Measurements from ENCODE around the gene METTL21C.

Gene METTL21C

GRCh38 chr13:102642475-102642874 is 52.4 kb downstream of the METTL21C start (continued):
- TF ChIP-seq ESRRG (CRISPR knock-in tag; IDR thresholded peaks at IDR 0.05) (no peak), ISL1 (CRISPR knock-in tag; IDR thresholded peaks at IDR 0.05) (no peak), TOX (CRISPR knock-in tag; IDR thresholded peaks at IDR 0.05; ENCODE audit: borderline replicate concordance) (no peak), ZNF70 (CRISPR knock-in tag; IDR thresholded peaks at IDR 0.05) (no peak), ZFP3 (CRISPR knock-in tag; IDR thresholded peaks at IDR 0.05) (no peak)

GRCh38 chr13:102642029-102642428 is 52.8 kb downstream of the METTL21C start:
- ATAC-seq, result no peak
- TF ChIP-seq CSRNP3 (CRISPR knock-in tag; IDR thresholded peaks at IDR 0.05) (no peak), ZNF70 (CRISPR knock-in tag; IDR thresholded peaks at IDR 0.05) (no peak), TCF4 (CRISPR knock-in tag; IDR thresholded peaks at IDR 0.05; ENCODE audit: borderline replicate concordance) (no peak), TOX (CRISPR knock-in tag; IDR thresholded peaks at IDR 0.05; ENCODE audit: borderline replicate concordance) (no peak), ESRRG (CRISPR knock-in tag; IDR thresholded peaks at IDR 0.05) (no peak), ZFP3 (CRISPR knock-in tag; IDR thresholded peaks at IDR 0.05) (no peak), ARNTL (CRISPR knock-in tag; IDR thresholded peaks at IDR 0.05; ENCODE audit: borderline replicate concordance, low read depth) (no peak)

- TF ChIP-seq GLIS3 (CRISPR knock-in tag; IDR thresholded peaks at IDR 0.05) (no peak), CREB5 (CRISPR knock-in tag; IDR thresholded peaks at IDR 0.05; ENCODE audit: low read depth) (no peak), ZFP30 (CRISPR knock-in tag; IDR thresholded peaks at IDR 0.05) (no peak), ESRRG (CRISPR knock-in tag; IDR thresholded peaks at IDR 0.05) (no peak), RARB (CRISPR knock-in tag; IDR thresholded peaks at IDR 0.05) (no peak), PPARA (CRISPR knock-in tag; IDR thresholded peaks at IDR 0.05; ENCODE audit: borderline replicate concordance) (no peak), ZNF565 (CRISPR knock-in tag; conservative IDR thresholded peaks at IDR 0.05; ENCODE audit: low read depth) (no peak), OSR1 (CRISPR knock-in tag; IDR thresholded peaks at IDR 0.05) (no peak), POU6F1 (CRISPR knock-in tag; IDR thresholded peaks at IDR 0.05; ENCODE audit: borderline replicate concordance, low read depth) (no peak), ZNF8 (CRISPR knock-in tag; IDR thresholded peaks at IDR 0.05) (no peak), TOX (CRISPR knock-in tag; IDR thresholded peaks at IDR 0.05; ENCODE audit: borderline replicate concordance) (no peak), PATZ1 (CRISPR knock-in tag; IDR thresholded peaks at IDR 0.05; ENCODE audit: borderline replicate concordance) (no peak), ISL1 (CRISPR knock-in tag; IDR thresholded peaks at IDR 0.05) (no peak), BACH2 (CRISPR knock-in tag; IDR thresholded peaks at IDR 0.05; ENCODE audit: borderline replicate concordance) (no peak)
- ATAC-seq, result no peak
Measured at GRCh38 chr13:102638741-102639140, 56.1 kb downstream of the METTL21C start.

Measured in SK-N-SH treated with all-trans-retinoic acid at 6 μM for 48 hours (cell line).